Keratinocyte (primary cell): ENCODE measurements around the gene P2RY8.

Experiments
- CTCF ChIP-seq, 3 experiments: IDR thresholded peaks in 1 of 3; conservative IDR thresholded peaks in 1 of 3; optimal IDR thresholded peaks in 1 of 3; 2 replicates in 2 of 3; 3 replicates in 1 of 3; pipeline versions ENCODE3 to v1.5.1; 2011; ENCODE audit warnings: low read length in 3 of 3, mild to moderate bottlenecking in 3 of 3, moderate library complexity in 2 of 3, control low read depth in 1 of 3, inconsistent platforms in 1 of 3; ENCODE audit not compliant: insufficient read depth in 2 of 3; ENCODE audit errors: extremely low read depth in 1 of 3
- EZH2 ChIP-seq: IDR thresholded peaks from one replicate; pipeline ENCODE4 v1.6.1; 2012; ENCODE audit warnings: inconsistent platforms, mild to moderate bottlenecking, low read length, moderate library complexity

DNA sequence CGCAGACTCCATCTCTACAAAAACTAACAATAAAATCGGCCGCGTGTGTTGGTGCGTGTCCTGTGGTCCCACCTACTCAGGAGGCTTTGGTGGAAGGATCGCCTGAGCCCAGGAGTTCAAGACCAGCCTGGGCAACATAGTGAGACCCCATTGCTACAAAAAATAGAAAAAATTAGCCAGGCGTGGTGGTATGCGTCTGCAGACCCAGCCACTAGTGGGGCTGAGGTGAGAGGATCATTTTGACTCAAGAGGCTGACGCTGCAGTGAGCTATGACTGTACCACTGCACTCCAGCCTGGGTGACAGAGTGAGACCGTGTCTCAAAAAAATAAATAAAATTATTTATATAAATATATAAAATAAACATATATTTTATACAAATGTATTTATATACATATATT lies 106.5 kb downstream of the P2RY8 start:
- no peak for TF ChIP-seq CTCF (optimal IDR thresholded peaks at IDR 0.05 in 1 of 3, IDR thresholded peaks at IDR 0.05 in 1 of 3, conservative IDR thresholded peaks at IDR 0.05 in 1 of 3; ENCODE audit: extremely low read depth in 1 of 3, insufficient read depth in 2 of 3, low read length in 3 of 3)
- TF ChIP-seq EZH2: no peak
